SJCRH30 (cell line): Measurements from ENCODE around the gene SYTL5. TPM values are rescaled to one million over a fixed set of nuclear protein-coding genes. Genes with fewer than 3 reads are reported as not detected.

Experiments used
- DNase-seq, 2 experiments: peaks; one replicate each; pipeline ENCODE4 v3.0.0-alpha.2; 2015 to 2020
- H3K27ac ChIP-seq: fragments of 250-450 bp; sonication (Bioruptor Pico); 2 replicates; pipeline ENCODE4 v1.5.1; 2020; ENCODE audit warnings: mild to moderate bottlenecking, moderate library complexity
- H3K27me3 ChIP-seq: fragments of 250-450 bp; sonication (Bioruptor Pico); 2 replicates; pipeline ENCODE4 v1.5.1; 2020; ENCODE audit warnings: mild to moderate bottlenecking, moderate library complexity
- H3K36me3 ChIP-seq: fragments of 250-450 bp; sonication (Bioruptor Pico); 2 replicates; pipeline ENCODE4 v1.5.1; 2020; ENCODE audit warnings: mild to moderate bottlenecking, moderate library complexity
- H3K4me1 ChIP-seq: fragments of 250-450 bp; sonication (Bioruptor Pico); 2 replicates; pipeline ENCODE4 v1.5.1; 2020; ENCODE audit warnings: mild to moderate bottlenecking, moderate library complexity
- H3K4me3 ChIP-seq: fragments of 250-450 bp; sonication (Bioruptor Pico); 2 replicates; pipeline ENCODE4 v1.5.1; 2020; ENCODE audit warnings: mild to moderate bottlenecking, moderate library complexity
- H3K9me3 ChIP-seq: fragments of 250-450 bp; sonication (Bioruptor Pico); replicated peaks from 2 replicates; pipeline ENCODE4 v1.5.1; 2020; ENCODE audit warnings: mild to moderate bottlenecking, moderate library complexity
- total RNA-seq: library from RNA; depleted of rRNA; stranded (reverse); fragments of >200 nt; shearing (Covaris generic); gene quantifications from 2 replicates; pipeline ENCODE4 v1.2.3, GENCODE V29; 2014

Gene SYTL5
- total RNA-seq, 1 experiment from 2014 or later: 0.28 TPM

DNA sequence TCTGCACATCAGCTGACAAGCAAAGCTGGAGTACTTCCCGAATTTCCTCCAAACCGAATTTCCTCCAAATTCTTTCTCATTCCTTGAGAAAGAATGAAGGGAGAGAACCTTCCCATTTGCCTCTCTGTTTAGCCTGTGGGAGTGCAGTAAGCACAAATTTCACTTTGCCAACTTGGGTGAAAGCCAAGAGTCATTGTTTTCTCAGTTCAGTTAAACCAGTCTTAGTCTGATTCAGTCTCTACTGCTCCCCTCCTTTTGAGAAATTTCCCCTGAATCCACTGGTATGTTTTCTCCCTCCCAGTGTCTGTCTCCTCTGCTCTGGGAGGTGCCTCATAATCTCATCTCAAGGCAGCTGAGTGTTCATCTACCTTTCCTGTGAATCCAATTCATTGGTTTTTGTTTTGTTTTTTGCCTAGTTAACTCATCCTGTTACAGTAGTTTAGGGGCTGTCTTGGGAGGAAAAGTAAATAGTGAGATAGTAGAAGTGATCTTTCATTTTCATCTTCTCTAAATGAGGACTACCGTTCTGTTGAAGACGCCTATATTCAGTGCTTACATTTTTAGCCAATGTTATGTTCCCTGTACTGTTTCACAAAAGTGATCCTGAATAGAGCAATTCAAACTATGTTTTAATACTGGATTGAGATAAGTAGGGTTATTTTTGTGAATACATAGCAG, 49.0 kb downstream of the SYTL5 start:
- no peak overlapping the region for H3K4me3 ChIP-seq
- no peaks in the 10 kb centered on the region for H3K36me3 ChIP-seq
- H3K4me1 ChIP-seq: peaks cover 16% of the 10 kb centered on the region
- no peaks in the 10 kb centered on the region for H3K9me3 ChIP-seq
- DNase-seq: peak in 1 of 2 experiments; percentile 6
- no peaks in the 10 kb centered on the region for H3K27me3 ChIP-seq
- no peak overlapping the region for H3K27ac ChIP-seq

DNA sequence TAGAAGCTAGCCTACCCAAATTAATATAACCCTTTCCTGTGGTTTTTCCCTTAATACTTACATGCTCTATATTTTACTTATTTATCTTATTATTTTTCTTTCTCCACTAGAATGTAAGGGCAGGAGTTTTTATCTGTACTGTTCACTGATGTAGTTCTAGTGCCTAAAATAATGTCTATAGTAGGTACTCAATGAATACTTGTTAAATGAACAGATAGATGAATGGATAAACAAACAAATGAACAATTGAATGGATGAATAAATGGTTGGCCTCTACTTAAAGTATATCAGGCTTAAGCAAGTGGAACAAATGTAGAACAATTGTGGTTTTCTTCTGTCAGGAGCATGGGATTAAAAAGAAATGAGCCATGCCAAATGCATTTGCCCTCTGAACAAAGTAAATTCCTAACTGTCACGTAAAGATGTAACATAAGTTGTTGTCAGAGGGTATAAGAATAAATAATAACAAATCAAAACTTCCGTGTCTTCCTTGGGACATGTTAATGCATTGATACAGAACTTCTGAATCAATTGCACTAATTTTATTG, 54.1 kb downstream of the SYTL5 start:
- no peaks in the 10 kb centered on the region for H3K9me3 ChIP-seq
- H3K27ac ChIP-seq: peak overlapping the region; percentile 99
- DNase-seq: peak; percentile 13 to 66
- peaks cover 24% of the 10 kb centered on the region for H3K4me1 ChIP-seq
- H3K27me3 ChIP-seq: no peaks in the 10 kb centered on the region
- no peaks in the 10 kb centered on the region for H3K36me3 ChIP-seq
- no peak overlapping the region for H3K4me3 ChIP-seq

DNA sequence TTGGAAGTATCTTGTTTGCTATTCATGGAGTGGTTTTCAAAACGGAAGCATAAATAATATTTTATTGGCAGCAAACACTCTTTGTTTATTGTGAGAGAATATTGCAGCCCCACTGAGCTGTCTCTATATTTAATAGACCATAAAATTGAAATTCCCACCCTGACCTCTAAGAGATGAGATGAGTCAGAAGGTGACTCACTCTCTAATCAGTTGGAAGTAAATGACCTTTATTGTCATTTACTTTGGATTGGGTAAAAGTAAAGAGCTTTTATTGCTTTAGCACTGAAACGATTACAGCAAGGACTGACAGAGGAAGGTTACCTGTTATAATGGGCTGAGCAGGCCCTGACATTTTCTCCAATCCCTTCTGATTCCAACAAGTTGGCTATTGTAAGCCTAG, 55.0 kb downstream of the SYTL5 start:
- Histone ChIP-seq H3K36me3 (no peaks in the 10 kb centered on the region), H3K4me1 (peaks cover 24% of the 10 kb centered on the region), H3K27me3 (no peaks in the 10 kb centered on the region), H3K9me3 (no peaks in the 10 kb centered on the region), H3K4me3 (no peak overlapping the region), H3K27ac (peak overlapping the region; percentile 99)
- peak; percentile 2 to 63 for DNase-seq

DNA sequence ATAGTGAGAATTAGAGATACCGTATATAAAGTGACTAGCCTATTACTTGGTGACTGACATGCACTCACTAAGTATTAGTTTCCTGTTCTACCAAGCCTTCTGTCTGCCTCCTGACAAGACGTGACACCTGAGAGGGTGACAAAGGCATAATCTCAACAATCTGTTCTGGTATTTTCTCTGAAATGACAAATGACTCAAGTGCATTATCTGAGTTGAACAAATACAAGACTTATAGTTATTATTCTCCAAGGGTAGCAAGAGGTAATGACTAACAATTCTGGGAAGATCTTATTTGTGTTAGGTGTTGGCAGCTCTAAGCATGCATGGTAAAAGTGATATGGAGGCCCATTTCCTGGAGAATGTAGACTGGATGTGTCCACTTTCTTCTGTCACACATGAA, 60.6 kb downstream of the SYTL5 start:
- Histone ChIP-seq H3K4me3 (no peak overlapping the region), H3K36me3 (no peaks in the 10 kb centered on the region), H3K27ac (no peak overlapping the region), H3K9me3 (no peaks in the 10 kb centered on the region), H3K4me1 (peaks cover 4% of the 10 kb centered on the region), H3K27me3 (no peaks in the 10 kb centered on the region)
- no peak for DNase-seq

DNA sequence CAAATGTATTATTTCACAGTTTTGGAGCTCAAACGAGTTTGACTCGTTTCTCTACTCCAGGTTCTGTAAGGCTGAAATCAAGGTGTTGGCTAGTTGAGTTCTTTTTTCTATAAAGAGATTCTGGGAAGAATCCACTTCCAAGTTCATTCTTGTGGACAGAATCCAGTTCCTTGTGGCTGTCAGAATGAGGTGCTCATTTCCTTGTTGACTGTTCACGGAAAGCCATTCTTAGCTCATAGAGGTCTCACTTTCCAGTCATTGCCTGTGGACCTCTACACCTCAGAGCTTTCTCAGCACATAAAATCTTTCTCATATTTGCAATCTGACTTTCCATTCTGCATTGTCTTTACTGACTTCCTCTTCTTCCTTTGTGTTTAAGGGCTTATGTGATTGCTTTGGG, 62.9 kb downstream of the SYTL5 start:
- no peak for DNase-seq
- Histone ChIP-seq H3K4me3 (no peak overlapping the region), H3K9me3 (no peaks in the 10 kb centered on the region), H3K36me3 (no peaks in the 10 kb centered on the region), H3K27ac (no peak overlapping the region), H3K27me3 (no peaks in the 10 kb centered on the region), H3K4me1 (no peaks in the 10 kb centered on the region)

DNA sequence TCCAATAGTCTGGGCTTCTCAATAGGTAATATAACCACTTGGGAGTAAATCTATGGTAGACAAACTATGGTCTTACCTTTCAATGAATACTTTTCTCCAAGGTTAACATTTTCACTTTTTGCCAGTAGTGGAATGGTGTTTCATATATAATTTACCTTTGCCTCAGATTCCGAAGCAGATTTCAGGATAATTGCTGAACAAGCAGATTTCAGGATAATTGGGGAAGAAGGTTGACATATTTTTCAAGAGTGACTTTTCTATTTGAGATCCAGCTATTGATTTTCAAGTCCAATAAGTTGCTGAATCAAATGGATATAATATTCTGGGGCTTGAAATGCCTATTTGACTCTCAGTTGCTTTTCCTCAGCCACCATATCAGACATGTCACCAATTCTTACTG, 63.6 kb downstream of the SYTL5 start:
- Histone ChIP-seq H3K4me1 (no peaks in the 10 kb centered on the region), H3K27ac (no peak overlapping the region), H3K36me3 (no peaks in the 10 kb centered on the region), H3K9me3 (no peaks in the 10 kb centered on the region), H3K4me3 (no peak overlapping the region), H3K27me3 (no peaks in the 10 kb centered on the region)
- no peak for DNase-seq

DNA sequence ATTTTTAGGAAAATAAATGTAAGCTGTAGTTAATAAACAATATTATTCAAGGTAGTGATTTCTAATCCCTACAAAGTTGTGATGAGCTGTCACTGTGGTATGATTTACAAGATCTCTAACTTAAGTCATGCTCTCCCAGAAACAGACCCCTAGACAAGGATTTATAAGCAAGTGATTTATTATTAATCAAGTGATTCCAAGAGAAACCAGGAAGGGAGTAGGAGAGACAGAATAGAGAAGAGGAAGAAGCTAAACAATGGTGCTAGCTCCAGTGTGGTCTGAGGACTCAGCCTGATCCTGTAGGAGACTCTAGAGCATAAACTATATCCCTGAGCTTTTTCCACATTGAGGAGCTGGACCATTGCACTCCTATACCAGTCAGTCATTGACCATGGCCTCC, 73.1 kb downstream of the SYTL5 start:
- H3K27me3 ChIP-seq: no peaks in the 10 kb centered on the region
- DNase-seq: no peak
- no peak overlapping the region for H3K27ac ChIP-seq
- H3K4me3 ChIP-seq: no peak overlapping the region
- no peaks in the 10 kb centered on the region for H3K4me1 ChIP-seq
- H3K36me3 ChIP-seq: no peaks in the 10 kb centered on the region
- no peaks in the 10 kb centered on the region for H3K9me3 ChIP-seq

DNA sequence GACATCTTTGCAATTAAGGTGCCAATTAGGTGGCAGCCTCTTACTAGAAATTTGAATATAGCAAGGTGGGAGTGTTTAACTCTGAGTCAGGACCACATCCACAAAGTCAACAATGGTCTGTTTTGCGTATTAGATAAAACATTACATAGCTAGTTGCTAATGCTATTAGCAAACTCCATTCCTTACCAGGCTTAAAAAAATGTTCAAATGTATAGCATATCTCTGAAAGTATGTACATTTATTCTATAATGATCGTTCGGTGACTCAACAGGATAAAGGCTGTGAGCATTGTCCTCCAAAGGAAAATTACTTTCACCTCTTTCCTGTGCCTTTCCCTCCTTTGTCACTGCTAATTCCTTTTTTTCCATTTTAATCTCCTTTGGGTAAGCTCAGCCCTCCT, 74.5 kb downstream of the SYTL5 start:
- Histone ChIP-seq H3K27ac (no peak overlapping the region), H3K9me3 (no peaks in the 10 kb centered on the region), H3K27me3 (no peaks in the 10 kb centered on the region), H3K36me3 (no peaks in the 10 kb centered on the region), H3K4me1 (no peaks in the 10 kb centered on the region), H3K4me3 (no peak overlapping the region)
- no peak for DNase-seq

DNA sequence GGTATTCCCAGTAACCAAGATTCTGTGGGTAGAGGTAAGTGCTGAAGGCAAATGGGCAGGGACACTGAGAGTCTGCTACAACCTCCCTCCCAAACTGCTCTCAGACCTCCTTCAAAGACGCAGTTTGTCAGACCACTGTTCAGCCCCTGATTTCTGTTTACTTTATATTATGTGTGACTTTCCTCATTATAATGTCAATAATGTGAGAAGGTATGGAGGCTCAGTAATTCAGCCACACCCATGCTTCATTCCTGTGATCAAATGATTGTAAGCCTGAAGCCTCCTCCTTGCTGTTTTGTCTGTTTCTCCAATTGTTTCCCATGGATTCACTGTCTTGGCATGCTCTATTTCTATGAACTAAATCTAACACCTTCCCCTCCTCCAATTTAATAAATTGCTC, 75.6 kb downstream of the SYTL5 start:
- H3K4me1 ChIP-seq: no peaks in the 10 kb centered on the region
- no peak overlapping the region for H3K27ac ChIP-seq
- H3K36me3 ChIP-seq: no peaks in the 10 kb centered on the region
- H3K4me3 ChIP-seq: no peak overlapping the region
- H3K27me3 ChIP-seq: no peaks in the 10 kb centered on the region
- DNase-seq: no peak
- H3K9me3 ChIP-seq: no peaks in the 10 kb centered on the region

DNA sequence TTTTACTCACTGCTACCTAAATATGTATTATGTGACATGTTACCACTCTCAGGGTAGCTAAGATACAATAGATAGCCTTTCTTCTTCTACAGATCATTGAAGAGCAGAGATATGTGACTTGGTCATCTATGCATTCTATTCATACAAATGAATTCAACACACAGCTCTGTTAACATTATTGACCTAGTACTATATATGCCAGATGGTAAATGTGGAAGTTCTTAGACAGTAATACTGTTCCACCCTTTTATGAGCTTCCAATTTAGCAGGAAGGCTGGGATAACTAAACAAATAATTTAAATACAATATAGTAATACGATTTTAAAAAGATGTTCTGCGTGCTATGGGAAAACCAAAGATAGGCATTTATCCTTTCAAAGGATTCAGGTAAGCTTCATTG, 76.0 kb downstream of the SYTL5 start:
- no peaks in the 10 kb centered on the region for H3K9me3 ChIP-seq
- no peaks in the 10 kb centered on the region for H3K36me3 ChIP-seq
- no peak overlapping the region for H3K4me3 ChIP-seq
- H3K27me3 ChIP-seq: no peaks in the 10 kb centered on the region
- H3K27ac ChIP-seq: no peak overlapping the region
- no peaks in the 10 kb centered on the region for H3K4me1 ChIP-seq
- no peak for DNase-seq

DNA sequence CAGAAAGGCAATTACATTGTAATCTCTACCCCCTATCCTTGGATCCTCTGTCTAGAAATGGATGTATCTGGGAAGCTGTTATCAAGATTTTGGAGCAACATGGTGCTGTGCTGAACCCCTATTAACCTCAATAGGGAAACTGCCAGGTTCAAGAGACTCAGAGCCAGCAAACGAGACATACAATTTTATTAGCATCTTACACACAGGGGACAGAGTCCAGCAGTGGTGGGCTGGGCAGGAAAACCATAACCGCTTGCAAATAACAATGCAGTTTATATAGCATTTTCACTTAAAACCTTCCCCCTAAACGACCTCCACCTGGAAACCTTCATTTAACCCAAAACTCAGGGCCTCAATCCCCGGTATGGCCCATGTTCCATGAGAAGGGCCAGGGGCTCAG, 79.5 kb downstream of the SYTL5 start:
- DNase-seq: no peak
- Histone ChIP-seq H3K27me3 (no peaks in the 10 kb centered on the region), H3K9me3 (no peaks in the 10 kb centered on the region), H3K4me3 (no peak overlapping the region), H3K4me1 (no peaks in the 10 kb centered on the region), H3K27ac (no peak overlapping the region), H3K36me3 (no peaks in the 10 kb centered on the region)

DNA sequence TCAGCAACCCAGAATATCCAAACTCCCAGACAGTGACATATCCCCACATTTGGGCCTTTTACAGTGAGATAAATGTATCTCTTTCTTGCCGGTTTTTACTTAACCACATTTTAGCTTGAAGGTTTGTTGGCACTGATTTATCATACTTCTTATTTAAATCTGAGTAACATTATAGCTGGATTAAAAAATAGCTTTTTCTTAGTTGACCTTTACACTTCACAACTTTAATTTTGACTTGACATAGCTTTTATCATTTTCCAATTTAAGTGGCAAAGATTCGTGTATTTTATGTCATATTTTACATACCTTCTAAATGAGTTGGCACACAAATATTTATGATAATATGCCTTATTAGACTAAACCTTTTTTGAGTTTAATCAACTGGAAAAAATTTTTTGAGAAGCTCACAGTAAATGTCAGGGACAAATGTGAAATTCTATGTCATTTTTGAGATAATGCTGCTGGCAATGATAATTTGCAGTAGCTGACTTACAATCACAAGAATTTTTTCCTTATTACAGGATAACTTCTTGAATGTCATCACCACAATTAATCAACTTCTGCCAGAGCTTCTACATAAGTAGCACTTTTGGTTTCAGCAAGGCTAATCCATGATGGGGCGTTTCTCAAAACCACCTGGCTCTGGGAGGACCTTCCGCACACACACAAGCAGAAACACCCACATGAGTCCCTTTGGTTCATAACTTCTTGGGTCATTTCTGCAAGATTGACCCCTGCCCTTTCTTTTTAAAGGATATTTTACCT, 80.3 kb downstream of the SYTL5 start:
- Histone ChIP-seq H3K36me3 (no peaks in the 10 kb centered on the region), H3K27me3 (no peaks in the 10 kb centered on the region), H3K4me3 (no peak overlapping the region), H3K27ac (no peak overlapping the region), H3K9me3 (no peaks in the 10 kb centered on the region), H3K4me1 (no peaks in the 10 kb centered on the region)
- DNase-seq: no peak

DNA sequence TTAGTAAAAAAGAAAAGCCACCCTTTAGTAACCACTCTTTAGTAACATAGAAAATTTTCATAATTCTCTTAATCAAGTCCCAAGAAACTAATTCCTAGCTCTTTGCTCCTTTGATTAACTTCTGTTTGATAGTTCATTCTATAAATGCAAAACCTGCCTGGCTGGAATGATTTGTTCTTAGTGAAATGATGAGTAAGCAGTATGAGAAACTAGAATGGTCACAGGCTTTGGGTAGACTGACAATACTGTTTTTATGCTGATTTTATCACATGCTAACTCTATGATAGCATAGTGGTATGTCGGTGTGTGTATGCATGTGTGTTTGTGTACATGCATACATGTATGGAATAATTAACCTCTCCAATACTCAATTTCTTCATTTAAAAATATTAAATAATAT, 81.2 kb downstream of the SYTL5 start:
- Histone ChIP-seq H3K4me3 (no peak overlapping the region), H3K9me3 (no peaks in the 10 kb centered on the region), H3K27ac (no peak overlapping the region), H3K36me3 (no peaks in the 10 kb centered on the region), H3K4me1 (no peaks in the 10 kb centered on the region), H3K27me3 (no peaks in the 10 kb centered on the region)
- DNase-seq: no peak

DNA sequence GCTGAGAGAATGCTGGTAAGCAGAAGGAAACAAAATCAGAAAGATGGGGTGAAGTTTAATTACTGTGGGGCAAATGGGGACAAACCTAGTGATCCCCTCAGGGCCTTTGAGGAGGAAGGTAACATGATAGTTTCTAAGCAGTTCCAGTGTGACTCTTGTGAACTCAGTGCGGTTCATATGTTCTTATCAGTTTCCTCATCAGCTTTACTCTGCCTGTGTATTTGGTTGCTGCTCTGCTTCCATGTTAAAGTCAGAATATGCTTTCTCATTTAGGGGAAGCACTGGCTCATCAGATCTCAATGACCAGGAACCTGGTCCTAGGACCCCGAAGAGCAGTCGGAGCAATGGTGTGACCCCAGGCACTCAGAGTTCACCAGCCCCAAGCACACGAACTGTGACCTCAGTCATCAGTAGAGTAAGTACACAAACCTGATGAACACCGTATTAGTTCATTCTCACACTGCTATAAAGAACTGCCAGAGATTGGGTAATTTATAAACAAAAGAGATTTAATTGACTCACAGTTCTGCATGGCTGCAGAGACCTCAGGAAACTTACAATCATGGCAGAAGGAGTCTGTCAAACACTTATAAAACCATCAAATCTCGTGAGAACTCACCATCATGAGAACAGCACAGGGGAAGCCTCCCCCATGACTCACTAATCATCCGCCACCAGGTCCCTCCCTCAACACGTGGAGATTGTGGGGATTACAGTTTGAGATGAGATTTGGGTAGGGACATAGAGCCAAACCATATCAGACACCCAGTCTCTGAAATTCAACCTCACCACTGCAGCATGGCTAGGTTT, 83.0 kb downstream of the SYTL5 start:
- H3K4me1 ChIP-seq: no peaks in the 10 kb centered on the region
- no peak for DNase-seq
- no peak overlapping the region for H3K4me3 ChIP-seq
- no peaks in the 10 kb centered on the region for H3K36me3 ChIP-seq
- H3K27me3 ChIP-seq: no peaks in the 10 kb centered on the region
- H3K9me3 ChIP-seq: no peaks in the 10 kb centered on the region
- H3K27ac ChIP-seq: no peak overlapping the region

DNA sequence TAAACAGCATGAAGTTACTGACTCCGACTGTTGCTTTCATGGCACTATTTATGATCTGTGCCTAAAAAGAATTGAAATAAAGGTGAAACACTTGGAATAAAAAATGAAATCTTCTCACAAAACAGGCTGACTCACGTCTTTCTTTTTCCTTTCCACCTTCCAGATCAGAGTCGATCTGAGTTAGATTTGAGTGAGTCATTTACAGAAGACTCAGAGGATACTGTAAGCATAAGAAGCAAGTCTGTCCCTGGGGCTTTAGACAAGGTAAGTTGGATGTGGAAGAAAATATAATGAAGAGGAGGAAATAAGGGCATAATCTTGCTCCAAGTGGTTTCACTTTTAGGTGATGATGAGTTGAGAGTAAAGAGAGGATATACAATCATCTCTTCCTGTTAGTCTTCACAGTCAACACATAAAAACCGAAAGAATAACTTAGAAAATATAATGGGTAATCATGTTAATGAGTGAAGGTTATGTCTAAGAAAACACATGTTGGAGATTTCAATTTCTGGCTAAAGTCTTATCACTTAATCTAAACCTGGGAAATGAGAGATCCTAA, 89.7 kb downstream of the SYTL5 start:
- no peak overlapping the region for H3K4me3 ChIP-seq
- H3K4me1 ChIP-seq: no peaks in the 10 kb centered on the region
- DNase-seq: no peak
- H3K9me3 ChIP-seq: no peaks in the 10 kb centered on the region
- no peak overlapping the region for H3K27ac ChIP-seq
- H3K27me3 ChIP-seq: no peaks in the 10 kb centered on the region
- no peaks in the 10 kb centered on the region for H3K36me3 ChIP-seq
